NB4 (cell line): ENCODE measurements around the gene ZBTB20.

Experiments
- DNase-seq: peaks from one replicate; pipeline ENCODE4 v3.0.0; 2010; ENCODE audit warnings: low read depth
- H3K4me3 ChIP-seq: one replicate; pipeline ENCODE4 v1.5.1; 2011; ENCODE audit warnings: mild to moderate bottlenecking, low read depth, low read length, moderate library complexity
- MAX ChIP-seq: IDR thresholded peaks from 2 replicates; pipeline ENCODE4 v1.6.1; 2011; ENCODE audit warnings: low read depth, low read length
- MYC ChIP-seq: IDR thresholded peaks from 2 replicates; pipeline ENCODE4 v1.6.1; 2011; ENCODE audit warnings: low read depth, low read length
- POLR2A ChIP-seq: IDR thresholded peaks from 2 replicates; pipeline ENCODE4 v1.6.1; 2011; ENCODE audit warnings: mild to moderate bottlenecking; ENCODE audit not compliant: insufficient read length; ENCODE audit errors: extremely low read depth
- TF ChIP-seq, protein P1 (sequence below): IDR thresholded peaks from one replicate; pipeline ENCODE4 v1.5.1; 2012; ENCODE audit warnings: low read depth, low read length

ZBTB20 gene

DNA sequence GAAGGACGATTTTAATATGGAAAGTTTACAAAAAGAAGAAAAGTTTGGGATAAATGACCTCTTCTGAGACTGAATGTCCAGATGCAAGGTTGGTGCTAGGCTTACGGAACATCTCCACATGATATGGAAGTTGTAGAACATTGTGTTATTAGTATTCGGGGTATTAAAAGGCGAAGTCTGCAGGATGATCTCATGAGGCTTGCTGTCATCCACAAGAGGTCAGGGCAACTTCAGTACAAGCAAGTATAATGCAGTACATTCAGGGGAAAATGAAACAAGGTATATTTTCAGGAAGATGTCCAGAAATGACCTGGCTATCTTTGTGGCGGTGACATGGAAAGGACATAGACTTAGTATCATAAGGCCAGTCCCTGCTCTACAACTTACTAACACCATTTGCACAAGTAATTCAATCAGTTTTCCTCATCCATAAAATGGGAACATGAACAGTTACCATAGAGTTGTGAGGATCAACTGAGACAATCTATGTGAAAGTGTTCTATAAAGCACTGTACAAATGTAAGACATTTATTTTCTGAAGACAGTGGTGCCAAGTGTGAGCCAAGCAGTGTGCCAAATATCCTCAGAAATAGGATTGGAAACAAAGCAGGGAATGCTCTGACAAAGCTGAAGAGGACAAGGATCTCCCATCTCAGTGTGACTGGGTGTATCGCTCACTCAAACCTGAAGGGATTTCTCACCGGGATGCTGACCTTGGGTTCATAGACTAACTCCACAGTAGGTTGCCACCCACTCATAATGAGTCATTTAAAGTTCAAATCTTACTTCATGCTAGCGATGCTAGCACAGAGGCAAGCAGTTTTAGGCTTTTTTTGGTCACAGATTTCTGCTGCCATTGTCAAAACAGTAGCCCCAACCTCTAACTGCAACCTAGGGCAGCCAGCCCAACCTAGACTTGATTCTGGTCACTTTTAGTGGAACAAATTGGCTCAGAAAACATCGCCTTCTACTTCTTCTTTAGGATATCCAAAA is 735.0 kb downstream of the ZBTB20 start:
- TF ChIP-seq MYC (no peak), MAX (no peak), POLR2A (no peak)
- TF ChIP-seq, protein P1, sequence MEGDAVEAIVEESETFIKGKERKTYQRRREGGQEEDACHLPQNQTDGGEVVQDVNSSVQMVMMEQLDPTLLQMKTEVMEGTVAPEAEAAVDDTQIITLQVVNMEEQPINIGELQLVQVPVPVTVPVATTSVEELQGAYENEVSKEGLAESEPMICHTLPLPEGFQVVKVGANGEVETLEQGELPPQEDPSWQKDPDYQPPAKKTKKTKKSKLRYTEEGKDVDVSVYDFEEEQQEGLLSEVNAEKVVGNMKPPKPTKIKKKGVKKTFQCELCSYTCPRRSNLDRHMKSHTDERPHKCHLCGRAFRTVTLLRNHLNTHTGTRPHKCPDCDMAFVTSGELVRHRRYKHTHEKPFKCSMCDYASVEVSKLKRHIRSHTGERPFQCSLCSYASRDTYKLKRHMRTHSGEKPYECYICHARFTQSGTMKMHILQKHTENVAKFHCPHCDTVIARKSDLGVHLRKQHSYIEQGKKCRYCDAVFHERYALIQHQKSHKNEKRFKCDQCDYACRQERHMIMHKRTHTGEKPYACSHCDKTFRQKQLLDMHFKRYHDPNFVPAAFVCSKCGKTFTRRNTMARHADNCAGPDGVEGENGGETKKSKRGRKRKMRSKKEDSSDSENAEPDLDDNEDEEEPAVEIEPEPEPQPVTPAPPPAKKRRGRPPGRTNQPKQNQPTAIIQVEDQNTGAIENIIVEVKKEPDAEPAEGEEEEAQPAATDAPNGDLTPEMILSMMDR, result no peak
- no peak overlapping the region for H3K4me3 ChIP-seq
- DNase-seq, result no peak

GRCh38 chr3:114411190-114411668 is 735.9 kb downstream of the ZBTB20 start:
- DNase-seq, result no peak
- H3K4me3 ChIP-seq, result no peak overlapping the region
- TF ChIP-seq MAX, result no peak
- TF ChIP-seq, protein P1, result no peak
- no peak for TF ChIP-seq POLR2A
- TF ChIP-seq MYC, result no peak

DNA sequence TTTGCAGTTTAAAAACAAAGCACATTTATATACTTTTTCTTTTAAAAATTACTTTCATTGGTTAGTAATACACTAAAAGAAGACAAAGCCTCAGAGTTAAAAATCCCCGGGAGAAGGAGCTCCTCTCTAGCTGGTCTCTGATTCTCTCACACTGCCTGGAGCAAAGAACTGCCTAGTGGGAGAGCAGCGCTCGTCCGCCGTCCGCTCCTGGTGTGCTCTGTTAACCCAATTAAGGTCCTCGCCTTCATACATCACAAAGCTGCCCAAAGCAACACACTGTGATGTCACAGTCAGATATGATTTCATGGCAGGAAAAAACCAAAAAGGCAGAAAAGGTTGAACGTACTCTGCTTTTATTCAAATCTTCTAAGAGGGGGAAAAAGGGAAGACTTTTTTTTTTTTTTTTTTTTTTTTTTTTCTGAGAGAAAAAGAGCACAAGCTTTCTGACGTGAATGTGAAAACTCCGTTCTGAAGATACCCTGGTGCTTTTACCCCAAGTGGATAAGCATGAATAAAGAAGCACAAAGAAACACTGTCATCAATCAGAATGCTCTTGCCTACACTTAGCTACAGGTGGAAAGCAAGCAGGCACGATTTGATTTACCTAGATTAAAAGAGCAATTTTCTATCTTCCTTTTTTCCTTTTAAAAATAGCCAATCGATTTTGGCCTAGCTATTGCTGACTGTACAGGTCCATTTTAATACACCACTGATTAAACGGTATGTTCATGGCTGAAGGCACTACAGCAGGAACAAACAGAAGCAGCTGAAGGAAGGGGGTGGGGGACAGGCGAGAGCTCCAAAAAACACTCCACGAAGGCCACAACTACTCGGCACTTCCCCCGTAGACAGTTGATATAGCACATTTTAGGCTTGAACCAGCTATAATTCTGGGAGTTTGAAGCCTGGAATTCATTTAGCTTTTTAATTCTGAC is 738.1 kb downstream of the ZBTB20 start:
- no peak overlapping the region for H3K4me3 ChIP-seq

DNA sequence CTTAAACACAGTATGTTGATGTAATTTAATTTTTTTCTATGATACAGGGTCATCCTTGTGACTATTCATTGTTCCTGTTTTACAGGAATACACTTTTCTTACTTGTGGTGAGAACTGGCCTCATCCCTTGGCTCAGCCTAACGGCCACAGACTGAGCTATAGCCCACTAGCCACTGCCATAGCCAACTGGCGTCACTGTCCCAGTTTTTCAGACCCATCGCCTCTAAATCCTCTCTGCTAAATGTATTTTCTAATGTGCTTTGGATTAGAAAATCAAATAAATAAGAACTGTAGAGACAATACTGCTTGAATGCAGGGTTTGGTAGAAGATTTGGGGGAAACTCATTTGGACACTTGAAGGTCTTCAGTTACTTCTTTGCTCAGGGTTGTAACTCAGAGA is 740.2 kb downstream of the ZBTB20 start:
- no peak overlapping the region for H3K4me3 ChIP-seq
- TF ChIP-seq MAX (no peak), MYC (no peak), POLR2A (no peak)
- TF ChIP-seq, protein P1, result no peak
- DNase-seq, result no peak

More for the DNA sequence above, 738.1 kb downstream of the ZBTB20 start:
- DNase-seq, result no peak
- TF ChIP-seq MYC, result no peak
- no peak for TF ChIP-seq POLR2A
- TF ChIP-seq, protein P1, result no peak
- TF ChIP-seq MAX, result no peak

DNA sequence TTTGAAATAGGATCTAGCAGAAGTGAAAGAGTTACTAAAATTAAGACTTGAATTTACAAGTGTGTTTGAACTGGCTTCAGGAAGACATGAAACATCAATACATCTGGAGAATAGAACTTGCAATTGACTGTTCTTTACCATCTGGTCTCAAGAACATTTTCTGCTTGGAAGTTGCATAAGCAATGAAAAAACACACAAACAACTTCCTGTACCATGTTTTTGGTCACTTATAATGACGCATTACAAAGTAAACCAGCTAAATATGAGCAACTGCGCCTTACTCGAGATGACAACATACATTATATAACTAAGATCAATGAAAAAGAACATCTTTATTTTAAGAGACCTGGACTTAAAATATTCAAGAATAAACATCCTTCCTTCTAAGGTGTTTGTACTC is 740.8 kb downstream of the ZBTB20 start:
- H3K4me3 ChIP-seq, result no peak overlapping the region
- no peak for DNase-seq
- TF ChIP-seq, protein P1, result no peak
- no peak for TF ChIP-seq MAX
- no peak for TF ChIP-seq MYC
- TF ChIP-seq POLR2A, result no peak
